GM12891 (cell line): ENCODE results near the gene CPNE5.

ENCODE experiments used
- PAX5 ChIP-seq: IDR thresholded peaks from 2 replicates; pipeline ENCODE4 v1.6.1; 2011; ENCODE audit warnings: low read length, moderate library complexity, mild to moderate bottlenecking; ENCODE audit not compliant: insufficient read depth, severe bottlenecking
- POLR2A ChIP-seq: IDR thresholded peaks from 2 replicates; pipeline ENCODE4 v1.6.1; 2011; ENCODE audit warnings: low read depth, low read length, control low read depth
- POLR2AphosphoS5 ChIP-seq: IDR thresholded peaks from 2 replicates; pipeline ENCODE4 v1.6.1; 2011; ENCODE audit warnings: low read depth, low read length, control low read depth
- TAF1 ChIP-seq: IDR thresholded peaks from 2 replicates; pipeline ENCODE4 v1.6.1; 2011; ENCODE audit warnings: low read depth, low read length, control low read depth

- TF ChIP-seq POLR2A: no peak
- no peak for TF ChIP-seq TAF1
- TF ChIP-seq POLR2AphosphoS5: no peak
- TF ChIP-seq PAX5: no peak
These were observed 47.8 kb upstream of the CPNE5 start for GRCh38 chr6:36886950-36887618.
